Activated CD4-positive, CD25-positive, alpha-beta regulatory T cell treated with anti-CD3 and anti-CD28 coated beads, Interleukin-2, amount 50 U/mL, for 16 hours (primary cell): Measurements from ENCODE around the gene OR14A16.

Experiments used
- DNase-seq: peaks from one replicate; pipeline ENCODE4 v3.0.0-alpha.2; 2020; ENCODE audit warnings: low read depth, low spot score

The OR14A16 gene, protein sequence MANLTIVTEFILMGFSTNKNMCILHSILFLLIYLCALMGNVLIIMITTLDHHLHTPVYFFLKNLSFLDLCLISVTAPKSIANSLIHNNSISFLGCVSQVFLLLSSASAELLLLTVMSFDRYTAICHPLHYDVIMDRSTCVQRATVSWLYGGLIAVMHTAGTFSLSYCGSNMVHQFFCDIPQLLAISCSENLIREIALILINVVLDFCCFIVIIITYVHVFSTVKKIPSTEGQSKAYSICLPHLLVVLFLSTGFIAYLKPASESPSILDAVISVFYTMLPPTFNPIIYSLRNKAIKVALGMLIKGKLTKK

GRCh38 chr1:247824023-247824422 lies at the start of gene OR14A16:
Gene OR14A16 (minus strand): TSS chr1:247824119. CDS start chr1:247815729, 8,390 bp downstream.
- DNase-seq: no peak

GRCh38 chr1:247865416-247865815 lies 41.5 kb upstream of the OR14A16 start:
- no peak for DNase-seq

GRCh38 chr1:247864644-247865043 lies 40.7 kb upstream of the OR14A16 start:
- DNase-seq: no peak

DNA sequence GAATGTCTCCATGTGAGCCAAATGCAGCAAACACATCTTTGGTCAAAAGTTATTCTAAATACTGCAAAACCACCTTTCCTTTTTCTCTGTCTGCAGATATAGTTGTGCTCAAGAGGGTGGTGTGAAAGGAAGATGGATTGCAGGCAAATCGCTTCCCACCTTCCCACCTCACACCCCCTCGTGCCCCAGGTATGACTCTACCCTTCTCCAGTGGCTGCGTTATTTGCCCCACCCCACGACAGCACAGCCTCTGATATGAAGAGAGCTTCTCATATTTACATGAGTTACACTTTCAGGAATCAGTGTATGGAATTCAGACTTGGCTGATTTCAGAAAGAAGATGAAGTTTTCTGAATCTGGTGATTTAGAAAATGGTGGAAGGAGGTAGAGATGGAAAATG lies 38.8 kb upstream of the OR14A16 start:
- no peak for DNase-seq

DNA sequence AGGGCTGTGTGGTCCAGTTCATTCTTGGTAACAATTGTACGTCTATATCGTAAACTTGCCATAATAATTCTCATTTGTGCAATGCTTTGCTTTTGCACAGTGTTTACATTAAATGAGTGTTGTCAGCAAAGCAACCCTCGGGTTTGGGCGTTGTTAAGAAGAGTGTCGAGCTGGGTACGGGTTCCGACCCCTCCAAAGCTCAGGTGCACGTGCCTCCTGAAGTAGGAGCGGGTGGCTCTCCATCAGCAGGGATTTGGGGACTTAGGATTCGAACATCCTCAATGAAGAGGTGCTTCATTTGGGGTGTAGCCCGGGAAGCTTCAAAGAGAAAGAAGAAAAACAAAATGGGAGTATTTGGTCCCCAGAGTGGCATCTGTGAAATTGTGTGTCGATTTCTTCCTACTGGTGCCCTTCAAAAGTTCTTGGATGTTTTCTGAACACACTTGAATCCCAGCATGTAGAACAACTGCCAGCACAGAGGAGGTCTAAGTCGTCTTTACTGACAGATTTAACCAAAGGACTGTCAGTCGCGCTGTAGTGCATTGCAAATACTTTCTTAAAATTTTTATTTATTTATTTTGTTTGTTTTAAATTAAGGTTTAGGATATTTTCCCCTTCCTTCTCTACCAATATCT lies 34.2 kb upstream of the OR14A16 start:
- DNase-seq: no peak

GRCh38 chr1:247857069-247857984 lies 33.4 kb upstream of the OR14A16 start, which contains the start of gene TRIM58:
Gene TRIM58 (plus strand): TSS chr1:247857187. CDS start chr1:247857247, 60 bp downstream.
- DNase-seq: no peak

DNA sequence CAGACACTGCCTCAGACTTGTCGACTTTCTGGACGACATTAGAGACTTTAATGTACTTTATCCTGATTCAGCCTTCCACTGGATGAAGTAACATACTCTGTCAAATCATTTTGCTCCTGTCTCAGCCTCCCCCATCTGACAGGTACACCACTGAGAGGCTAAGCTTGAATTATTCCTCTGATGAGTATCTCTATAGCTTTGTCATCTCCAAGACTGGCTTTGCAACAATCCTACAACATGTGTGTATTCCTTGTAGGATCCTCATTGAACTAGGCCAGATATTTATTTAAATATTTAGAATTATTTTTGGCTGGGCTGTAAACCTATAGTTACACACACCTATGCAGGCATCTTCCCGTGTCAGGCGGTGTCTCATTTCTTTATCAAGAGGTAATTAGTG lies 32.0 kb upstream of the OR14A16 start:
- no peak for DNase-seq

- no peak for DNase-seq
These were observed 31.1 kb upstream of the OR14A16 start for GRCh38 chr1:247854899-247855545.

DNA sequence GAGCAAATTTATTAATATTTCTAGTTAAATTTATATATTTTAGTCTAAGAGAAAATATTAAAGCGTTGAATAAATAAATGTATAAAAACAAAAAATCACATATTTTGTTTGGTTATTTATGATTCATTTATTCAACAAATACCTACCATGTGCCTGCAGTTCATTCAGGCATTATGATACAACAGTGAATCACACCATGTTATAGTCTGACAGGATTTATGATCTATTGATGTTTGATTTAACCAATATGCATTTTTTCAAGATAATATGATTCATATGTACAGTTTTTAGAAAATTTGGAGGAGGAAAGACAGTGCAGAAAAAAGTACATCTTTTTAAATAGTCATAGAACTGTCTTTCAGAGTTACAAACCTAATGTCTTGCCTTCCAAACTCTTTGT lies 25.7 kb upstream of the OR14A16 start:
- no peak for DNase-seq

- no peak for DNase-seq
These were observed 24.4 kb upstream of the OR14A16 start for GRCh38 chr1:247848346-247848745.

DNA sequence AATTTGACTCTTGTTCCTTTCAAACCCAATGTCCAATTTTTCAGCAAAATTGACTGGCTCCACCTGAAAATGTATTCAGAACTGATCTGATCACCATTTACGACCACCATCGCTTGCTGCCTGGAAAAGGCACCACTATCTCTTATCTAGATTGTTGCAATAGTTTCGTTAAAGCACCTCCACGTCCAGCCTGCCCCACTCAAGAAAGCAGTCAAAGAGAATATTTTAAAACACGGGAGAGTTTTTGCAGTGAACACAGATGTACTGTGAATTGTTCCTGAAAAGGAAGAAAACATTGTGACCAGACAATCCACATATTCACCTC lies 21.7 kb upstream of the OR14A16 start:
- DNase-seq: no peak

DNA sequence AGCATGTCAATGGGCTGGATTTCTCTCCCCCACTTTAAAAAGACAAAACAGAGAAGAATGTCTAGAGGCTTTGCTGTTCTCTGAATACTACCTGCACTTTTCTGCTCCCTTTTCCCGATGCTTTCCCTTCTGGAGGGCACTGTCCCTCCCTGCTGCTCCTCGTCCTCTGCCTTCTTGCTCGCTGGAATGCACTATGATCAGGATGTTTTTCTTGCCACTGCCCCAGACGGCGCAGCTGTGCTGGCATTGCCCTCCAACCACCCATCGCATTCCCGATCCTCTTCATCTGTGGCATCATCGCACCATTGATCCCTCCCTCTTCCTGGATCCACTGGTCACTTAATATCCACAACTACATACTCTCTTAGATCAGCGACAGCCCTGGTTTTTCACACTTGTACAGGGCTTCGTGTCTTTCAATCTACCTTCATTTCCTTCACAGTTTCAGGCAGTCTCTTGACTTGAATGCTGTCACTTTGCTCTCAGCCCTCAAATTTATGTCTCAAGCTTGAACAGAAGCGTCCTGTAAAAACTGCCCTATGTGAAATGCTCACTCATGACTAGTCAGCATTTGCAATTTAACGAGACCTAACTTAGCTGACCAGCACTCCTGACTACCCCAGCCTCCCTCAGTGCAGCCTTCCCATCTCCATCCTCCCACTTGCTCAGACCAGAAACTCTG lies 21.2 kb upstream of the OR14A16 start:
- DNase-seq: no peak

DNA sequence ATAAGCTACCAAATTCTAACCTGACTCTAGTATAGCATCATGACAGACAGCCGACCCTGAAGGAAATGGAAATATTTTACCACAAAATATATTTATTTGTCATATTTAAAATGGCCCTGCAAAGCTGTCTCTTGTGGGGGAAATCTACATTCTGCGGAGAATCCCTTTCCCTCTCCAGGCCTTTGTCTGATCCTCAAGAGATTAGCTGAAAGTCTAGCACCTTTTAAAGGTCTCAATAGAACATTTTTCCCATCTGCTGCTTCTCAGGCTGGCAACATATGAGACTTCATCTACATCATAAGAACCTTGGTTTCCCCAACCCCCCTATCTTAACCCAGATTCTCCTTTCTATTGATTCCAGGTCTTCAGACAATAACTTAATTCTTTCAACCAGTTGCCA lies 19.5 kb upstream of the OR14A16 start:
- DNase-seq: no peak

- DNase-seq: no peak
These were observed 17.9 kb upstream of the OR14A16 start, which contains the start of gene OR11L1 for GRCh38 chr1:247841796-247842195. Gene OR11L1 (minus strand): TSS chr1:247841896. CDS start chr1:247841896, 0 bp downstream.

- DNase-seq: no peak
These were observed 16.9 kb upstream of the OR14A16 start for GRCh38 chr1:247840818-247841217.

DNA sequence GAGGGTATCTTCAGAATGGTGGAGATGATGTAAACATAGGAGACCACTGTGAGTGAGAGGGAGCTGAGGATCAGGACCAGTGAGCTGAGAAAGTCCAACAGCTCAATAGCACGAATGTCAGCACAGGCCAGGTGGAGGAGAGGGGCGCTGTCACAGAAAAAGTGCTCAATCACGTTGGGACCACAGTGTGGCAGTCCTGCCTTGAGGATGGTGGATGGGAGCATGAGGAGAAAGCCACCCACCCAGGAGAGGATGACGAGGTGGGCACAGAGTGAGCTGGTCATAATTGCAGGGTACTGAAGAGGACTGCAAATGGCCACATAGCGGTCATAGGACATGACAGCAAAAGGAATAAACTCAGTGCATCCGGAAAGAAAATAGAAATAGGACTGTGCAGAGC lies 9.7 kb upstream of the OR14A16 start:
- no peak for DNase-seq

- DNase-seq: no peak
These were observed 5.7 kb upstream of the OR14A16 start for GRCh38 chr1:247829656-247830055.

- no peak for DNase-seq
These were observed 1.4 kb upstream of the OR14A16 start for GRCh38 chr1:247825362-247825761.

DNA sequence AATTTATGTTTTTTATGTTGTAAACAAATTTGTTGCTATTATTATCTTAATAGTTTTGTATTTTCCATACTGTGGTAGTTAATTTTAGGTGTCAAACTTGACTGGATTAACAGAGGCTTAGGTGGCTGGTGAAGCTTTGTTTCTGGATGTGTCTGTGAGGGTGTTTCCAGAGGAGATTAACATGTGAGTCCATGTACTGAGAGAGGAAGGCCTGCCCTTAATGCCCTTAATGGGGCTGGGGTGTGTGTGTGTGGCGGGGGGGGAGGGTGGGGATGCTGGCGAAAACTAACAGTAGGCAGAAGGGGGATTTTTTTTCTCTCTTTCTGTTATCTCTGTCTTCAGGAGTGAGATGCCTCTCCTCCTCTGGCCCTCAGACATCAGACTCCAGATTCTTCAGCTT lies 1.9 kb downstream of the OR14A16 start:
- no peak for DNase-seq

DNA sequence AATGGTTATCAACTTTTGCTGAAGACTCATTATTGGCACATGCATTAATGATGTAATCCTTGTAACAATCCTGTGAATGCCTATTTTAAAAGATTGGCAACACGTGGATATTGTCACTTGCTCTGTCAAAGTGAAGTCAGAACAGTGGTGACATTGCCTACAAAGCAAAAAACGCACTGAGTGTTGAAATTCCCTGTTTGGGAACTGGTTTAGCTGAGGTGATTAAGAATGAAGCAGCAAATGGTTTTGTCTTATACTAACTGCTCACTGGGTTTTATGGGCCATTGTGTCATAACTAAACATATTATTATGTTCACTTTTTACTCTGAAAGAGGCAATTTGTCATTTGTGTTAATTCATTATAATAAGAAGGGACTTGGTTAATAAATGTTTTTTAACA lies 11.3 kb downstream of the OR14A16 start:
- DNase-seq: no peak

- no peak for DNase-seq
These were observed 26.4 kb downstream of the OR14A16 start for GRCh38 chr1:247797518-247797917.
